Activated CD4-positive, alpha-beta T cell treated with anti-CD3 and anti-CD28 coated beads, Interleukin-2, Interleukin-4, amounts not matched to agents 100 ng/mL and 50 ng/mL, durations not matched to agents 16 hours and 8 hours (primary cell): ENCODE results near the gene ZNF283.
"Not testable (repeated sequence)": the region's sequence is repeated elsewhere in the genome, so short reads cannot be mapped to it uniquely, and the experiment has no call there.

Experiments
- DNase-seq: peaks from one replicate; pipeline ENCODE4 v3.0.0-alpha.2; 2020; ENCODE audit warnings: low spot score

Gene ZNF283

GRCh38 chr19:43848821-43849220, 21.7 kb downstream of the ZNF283 start:
- DNase-seq: no peak

DNA sequence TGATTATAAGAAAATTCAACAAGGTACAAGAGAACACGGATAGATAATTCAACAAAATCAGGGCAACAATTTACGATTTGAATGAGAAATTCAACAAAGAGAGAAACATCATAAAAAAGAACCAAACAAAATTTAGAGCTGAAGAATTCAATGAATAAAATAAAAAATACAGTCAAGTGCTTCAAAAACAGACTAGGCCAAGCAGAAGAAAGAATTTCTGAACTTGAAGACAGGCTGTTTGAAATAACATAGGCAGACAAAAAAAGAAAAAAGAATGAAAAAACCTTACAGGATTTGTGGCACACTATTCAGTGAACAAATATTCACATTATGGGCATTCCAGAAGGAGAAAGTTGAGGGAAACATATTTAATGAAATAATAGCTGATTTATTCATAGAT, 31.1 kb downstream of the ZNF283 start:
- no peak for DNase-seq

DNA sequence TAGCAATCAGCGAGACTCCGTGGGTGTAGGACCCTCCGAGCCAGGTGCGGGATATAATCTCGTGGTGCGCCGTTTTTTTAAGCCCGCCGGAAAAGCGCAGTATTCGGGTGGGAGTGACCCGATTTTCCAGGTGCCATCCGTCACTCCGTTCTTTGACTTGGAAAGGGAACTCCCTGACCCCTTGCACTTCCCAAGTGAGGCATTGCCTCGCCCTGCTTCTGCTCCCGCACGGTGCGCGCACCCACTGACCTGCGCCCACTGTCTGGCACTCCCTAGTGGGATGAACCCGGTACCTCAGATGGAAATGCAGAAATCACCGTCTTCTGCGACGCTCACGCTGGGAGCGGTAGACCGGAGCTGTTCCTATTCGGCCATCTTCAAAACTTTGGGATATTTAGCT, 39.8 kb downstream of the ZNF283 start:
- not testable (repeated sequence) for DNase-seq

DNA sequence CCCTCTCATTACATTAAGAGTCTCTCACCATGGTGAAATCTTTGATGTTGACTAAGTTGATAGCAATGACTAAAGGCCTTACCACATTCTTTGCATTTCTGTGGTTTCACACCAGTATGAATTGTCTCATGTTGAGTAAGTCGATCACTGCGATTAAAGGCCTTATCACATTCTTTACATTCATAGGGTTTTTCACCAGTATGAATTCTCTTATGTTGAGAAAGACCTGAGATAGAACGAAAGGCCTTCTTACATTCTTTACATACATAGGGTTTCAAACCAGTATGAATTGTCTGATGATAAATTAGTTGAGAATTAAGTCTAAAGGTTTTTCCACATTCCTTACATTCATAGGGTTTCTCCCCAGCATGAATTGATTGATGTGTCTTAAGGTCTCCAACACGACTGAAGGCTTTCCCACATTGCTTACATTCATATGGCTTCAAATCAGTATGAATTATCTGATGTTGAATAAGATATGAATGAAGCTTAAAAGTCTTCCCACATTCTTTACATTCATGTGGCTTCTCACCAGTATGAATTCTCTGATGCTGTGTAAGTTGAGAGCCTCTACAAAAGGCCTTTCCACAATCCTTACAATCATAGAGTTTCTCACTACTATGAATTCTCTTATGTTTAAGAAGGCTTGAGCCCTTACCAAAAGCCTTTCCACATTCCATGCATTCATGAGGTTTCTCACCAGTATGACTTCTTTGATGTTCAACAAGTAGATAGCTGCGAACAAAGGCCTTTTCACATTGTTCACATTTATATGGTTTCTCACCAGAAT, 45.6 kb downstream of the ZNF283 start:
- DNase-seq: no peak

DNA sequence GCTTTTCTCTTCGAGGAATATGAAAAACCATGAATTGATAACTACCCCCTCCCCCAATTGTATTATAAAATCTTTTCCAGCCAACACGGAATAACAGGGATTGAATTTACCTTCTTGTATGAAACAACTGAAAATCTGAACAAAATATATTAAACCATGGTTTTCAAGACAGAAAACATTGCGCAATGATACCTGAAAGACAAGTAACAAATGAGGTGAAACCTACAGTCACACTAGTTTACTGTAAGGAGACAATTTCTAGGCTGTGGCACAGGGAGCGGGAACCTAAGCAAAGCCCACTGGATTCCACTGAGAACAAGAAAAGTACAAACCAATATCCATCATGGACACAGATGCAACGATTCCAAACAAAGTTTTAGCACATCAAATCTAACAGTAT, 53.4 kb downstream of the ZNF283 start:
- DNase-seq: no peak

- DNase-seq: no peak
These were observed 56.7 kb downstream of the ZNF283 start, which contains the start of gene ZNF404 for GRCh38 chr19:43883864-43884263. Gene ZNF404 (minus strand): TSS chr19:43883964.

DNA sequence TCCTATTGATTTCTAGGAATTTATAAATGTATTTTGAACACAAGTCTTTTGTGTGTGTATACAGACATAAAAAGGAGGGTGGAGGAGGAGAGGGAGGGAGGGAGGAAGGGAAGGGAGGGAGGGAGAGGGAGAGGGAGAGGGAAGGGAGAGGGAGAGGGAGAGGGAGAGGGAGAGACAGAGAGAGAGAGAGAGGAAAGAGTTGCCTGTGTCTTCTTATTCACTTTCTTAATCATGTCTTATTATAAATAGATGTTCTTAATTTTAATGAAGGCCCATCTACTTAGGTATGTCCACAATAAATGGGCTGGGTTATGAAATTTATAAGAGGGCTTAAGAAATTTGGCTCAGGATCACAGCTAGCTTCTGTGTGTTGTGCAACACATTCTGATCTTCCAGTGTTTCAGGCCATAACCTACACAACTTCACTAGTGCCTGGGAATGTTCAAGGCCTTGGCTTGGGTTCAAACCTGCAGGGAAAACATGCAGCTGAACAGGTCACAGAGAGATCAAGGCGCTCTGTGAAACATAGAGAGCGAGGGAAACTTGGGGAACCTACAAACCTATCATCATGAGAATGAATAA, 68.7 kb downstream of the ZNF283 start:
- no peak for DNase-seq
